OCI-LY3 (cell line): ENCODE measurements around the gene RAD23A.

Experiments
- H2AFZ ChIP-seq: fragments of 200-600, 300-600 bp; shearing (Covaris generic); 2 replicates; pipeline ENCODE4 v1.6.0; 2014; ENCODE audit warnings: antibody characterized with exemption, low read depth, low read length
- H3K27ac ChIP-seq: fragments of 200-600, 300-600 bp; sonication (generic); 2 replicates; pipeline ENCODE4 v1.5.1; 2014; ENCODE audit warnings: mild to moderate bottlenecking, low read length, moderate library complexity, mixed read lengths
- H3K27me3 ChIP-seq: fragments of 200-600, 300-600 bp; sonication (generic); 2 replicates; pipeline ENCODE4 v1.6.1; 2014; ENCODE audit warnings: low read depth, low read length, mixed read lengths
- H3K36me3 ChIP-seq: fragments of 200-600, 300-600 bp; sonication (generic); replicated peaks from 2 replicates; pipeline ENCODE3; 2014; ENCODE audit warnings: low read depth, low read length, mixed read lengths
- H3K4me1 ChIP-seq: fragments of 300-600, 200-600 bp; sonication (generic); 2 replicates; pipeline ENCODE4 v1.6.1; 2014; ENCODE audit warnings: low read length, mixed read lengths
- H3K4me2 ChIP-seq: fragments of 200-600, 300-600 bp; sonication (generic); 2 replicates; pipeline ENCODE4 v1.6.1; 2014; ENCODE audit warnings: low read length, mixed read lengths
- H3K4me3 ChIP-seq: fragments of 300-600, 200-600 bp; sonication (generic); 2 replicates; pipeline ENCODE4 v1.5.1; 2014; ENCODE audit warnings: antibody characterized with exemption, mild to moderate bottlenecking, low read length, moderate library complexity
- H3K79me2 ChIP-seq: fragments of 300-600, 200-600 bp; shearing (Covaris generic); 2 replicates; pipeline ENCODE4 v1.6.1; 2014; ENCODE audit warnings: mild to moderate bottlenecking, low read length, mixed read lengths
- H3K9ac ChIP-seq: fragments of 300-600, 200-600 bp; shearing (Covaris generic); 2 replicates; pipeline ENCODE4 v1.6.0; 2014; ENCODE audit warnings: mild to moderate bottlenecking, low read length, moderate library complexity
- H3K9me3 ChIP-seq: fragments of 200-600, 300-600 bp; shearing (Covaris generic); 2 replicates; pipeline ENCODE4 v1.6.1; 2014; ENCODE audit warnings: low read length, mixed read lengths; ENCODE audit not compliant: insufficient read depth
- H4K20me1 ChIP-seq: fragments of 200-600, 300-600 bp; sonication (generic); 2 replicates; pipeline ENCODE4 v1.6.1; 2016; ENCODE audit warnings: low read length, mixed read lengths; ENCODE audit not compliant: insufficient read depth
- CTCF ChIP-seq: fragments of 200-600, 300-600 bp; sonication (generic); IDR thresholded peaks from 2 replicates; pipeline ENCODE4 v1.5.1; 2014; ENCODE audit warnings: antibody characterized with exemption, low read length, low read depth
- EZH2phosphoT487 ChIP-seq: fragments of 200-600 bp; shearing (Covaris generic); IDR thresholded peaks from 2 replicates; pipeline ENCODE4 v1.6.1; 2018; ENCODE audit warnings: antibody characterized with exemption, mixed run types, low read depth

RAD23A gene

GRCh38 chr19:12995596-12996405 is 50.1 kb downstream of the RAD23A start:
- 0 out of 2 replicates have a peak, but pooled peaks cover 4% of the 10 kb centered on the region for H3K27me3 ChIP-seq
- peak overlapping the region; percentile 40; the same call in 1 of the 2 replicates for H3K9ac ChIP-seq
- H3K27ac ChIP-seq, result no peak overlapping the region

GRCh38 chr19:12996406-12997094 is 50.9 kb downstream of the RAD23A start:
- H3K36me3 ChIP-seq, result no peaks in the 10 kb centered on the region
- no peak overlapping the region for H2AFZ ChIP-seq
- H3K27ac ChIP-seq, result no peak overlapping the region
- H3K4me3 ChIP-seq, result peak overlapping the region; percentile 81
- H3K9me3 ChIP-seq, result no peaks in the 10 kb centered on the region
- peak overlapping the region; percentile 89 for H3K4me2 ChIP-seq
- H3K9ac ChIP-seq, result no peak overlapping the region
- TF ChIP-seq CTCF, result no peak
- TF ChIP-seq EZH2phosphoT487, result no peak
- H3K27me3 ChIP-seq, result 0 out of 2 replicates have a peak, but pooled peaks cover 4% of the 10 kb centered on the region
- H4K20me1 ChIP-seq, result no peaks in the 10 kb centered on the region
- peaks cover 5% of the 10 kb centered on the region; the same call in 1 of the 2 replicates for H3K4me1 ChIP-seq
- H3K79me2 ChIP-seq, result no peaks in the 10 kb centered on the region; the same call in 1 of the 2 replicates

More at GRCh38 chr19:12995596-12996405, 50.1 kb downstream of the RAD23A start:
- Histone ChIP-seq H3K36me3 (no peaks in the 10 kb centered on the region), H2AFZ (no peak overlapping the region), H3K79me2 (no peaks in the 10 kb centered on the region; the same call in 1 of the 2 replicates), H3K4me1 (peaks cover 5% of the 10 kb centered on the region; the same call in 1 of the 2 replicates), H4K20me1 (no peaks in the 10 kb centered on the region), H3K9me3 (no peaks in the 10 kb centered on the region), H3K4me2 (peak overlapping the region; percentile 89), H3K4me3 (peak overlapping the region; percentile 81)
- no peak for TF ChIP-seq CTCF
- no peak for TF ChIP-seq EZH2phosphoT487

GRCh38 chr19:12997179-12997966 is 51.7 kb downstream of the RAD23A start:
- H3K27me3 ChIP-seq, result 0 out of 2 replicates have a peak, but pooled peaks cover 4% of the 10 kb centered on the region
- H2AFZ ChIP-seq, result no peak overlapping the region
- no peaks in the 10 kb centered on the region for H3K36me3 ChIP-seq
- no peak overlapping the region for H3K4me2 ChIP-seq
- no peak overlapping the region for H3K27ac ChIP-seq
- no peaks in the 10 kb centered on the region for H3K9me3 ChIP-seq
- H3K9ac ChIP-seq, result no peak overlapping the region
- H3K79me2 ChIP-seq, result no peaks in the 10 kb centered on the region; the same call in 1 of the 2 replicates
- no peaks in the 10 kb centered on the region for H4K20me1 ChIP-seq
- H3K4me3 ChIP-seq, result no peak overlapping the region
- peaks cover 5% of the 10 kb centered on the region; the same call in 1 of the 2 replicates for H3K4me1 ChIP-seq
- TF ChIP-seq EZH2phosphoT487, result no peak
- no peak for TF ChIP-seq CTCF
